HepG2 (cell line): ENCODE measurements around the gene CDC37L1. TPM values are rescaled to one million over a fixed set of nuclear protein-coding genes. Genes with fewer than 3 reads are reported as not detected.

Experiments used
- CAMTA2 ChIP-seq: sonication (generic); formaldehyde crosslinking; IDR thresholded peaks from 2 replicates; pipeline ENCODE4 v1.4.0; 2020; ENCODE audit warnings: mild to moderate bottlenecking, missing genetic modification reagents, borderline replicate concordance
- GTF2F1 ChIP-seq: fragments of 150-350 bp; IDR thresholded peaks from 2 replicates; pipeline ENCODE4 v1.6.1; 2014; ENCODE audit warnings: low read length
- HOXA7 ChIP-seq: sonication (generic); formaldehyde crosslinking; IDR thresholded peaks from 2 replicates; pipeline ENCODE4 v1.8.1; 2022; ENCODE audit warnings: mild to moderate bottlenecking, missing genetic modification reagents, moderate library complexity
- MTA3 ChIP-seq: sonication (generic); formaldehyde crosslinking; IDR thresholded peaks from 2 replicates; pipeline ENCODE4 v1.4.0; 2020; ENCODE audit warnings: missing genetic modification reagents
- MZF1 ChIP-seq: sonication (generic); formaldehyde crosslinking; IDR thresholded peaks from 2 replicates; pipeline ENCODE4 v1.8.1; 2023; ENCODE audit warnings: mild to moderate bottlenecking, missing genetic modification reagents, borderline replicate concordance
- NR2C2 ChIP-seq: sonication (generic); formaldehyde crosslinking; IDR thresholded peaks from 2 replicates; pipeline ENCODE4 v1.4.0; 2020; ENCODE audit warnings: missing genetic modification reagents, mild to moderate bottlenecking, moderate library complexity, borderline replicate concordance
- RAD21 ChIP-seq: fragments of 450-650 bp; formaldehyde crosslinking; IDR thresholded peaks from 2 replicates; pipeline ENCODE4 v1.5.0; 2020; ENCODE audit warnings: mild to moderate bottlenecking
- RFX1 ChIP-seq: fragments of 450-650 bp; IDR thresholded peaks from 2 replicates; pipeline ENCODE4 v1.6.1; 2017
- TARDBP ChIP-seq: sonication (generic); formaldehyde crosslinking; IDR thresholded peaks from 2 replicates; pipeline ENCODE4 v1.8.0; 2022; ENCODE audit warnings: mild to moderate bottlenecking, missing genetic modification reagents
- ZFAT ChIP-seq: sonication (generic); formaldehyde crosslinking; conservative IDR thresholded peaks from 2 replicates; pipeline ENCODE4 v1.8.1; 2023; ENCODE audit warnings: missing genetic modification reagents, inconsistent platforms
- ZFP36 ChIP-seq: fragments of 150-350 bp; IDR thresholded peaks from 2 replicates; pipeline ENCODE4 v1.6.1; 2018; ENCODE audit warnings: borderline replicate concordance, low read length, low read depth; ENCODE audit not compliant: partially characterized antibody
- ZNF136 ChIP-seq: sonication (generic); formaldehyde crosslinking; IDR thresholded peaks from 2 replicates; pipeline ENCODE4 v1.8.1; 2022; ENCODE audit warnings: low read depth, mild to moderate bottlenecking, moderate library complexity, missing genetic modification reagents
- ZNF230 ChIP-seq: sonication (generic); formaldehyde crosslinking; IDR thresholded peaks from 2 replicates; pipeline ENCODE4 v1.4.0; 2020; ENCODE audit warnings: mild to moderate bottlenecking, missing genetic modification reagents
- ZNF530 ChIP-seq: sonication (generic); formaldehyde crosslinking; IDR thresholded peaks from 2 replicates; pipeline ENCODE4 v1.5.0; 2020; ENCODE audit warnings: low read depth, mild to moderate bottlenecking, missing genetic modification reagents
- ZSCAN21 ChIP-seq: sonication (generic); formaldehyde crosslinking; IDR thresholded peaks from 2 replicates; pipeline ENCODE4 v1.8.0; 2022; ENCODE audit warnings: mild to moderate bottlenecking, missing genetic modification reagents, moderate library complexity, borderline replicate concordance
- polyA plus RNA-seq, 8 experiments: library from polyadenylated mRNA; depleted of rRNA in 3 of 8; stranded (reverse) in 7 of 8; unstranded in 1 of 8; fragments of >200 nt; fragmentation: Illumina TruSeq in 4 of 8; extraction: Trizol in 4 of 8; gene quantifications; 2 replicates each; pipeline versions ENCODE4 v1.2.1 to v1.2.3, GENCODE V29; 2011 to 2016; ENCODE audit warnings: low read depth in 4 of 8, missing spikeins in 1 of 8, mixed read lengths in 1 of 8; ENCODE audit not compliant: insufficient read depth in 1 of 8
- total RNA-seq, 5 experiments: library from RNA; depleted of rRNA; stranded (reverse); fragments of >200 nt; fragmentation: Illumina TruSeq; extraction: Trizol; gene quantifications; 2 replicates each; pipeline ENCODE4 v1.2.3, GENCODE V29; 2016; ENCODE audit warnings: low read depth in 1 of 5
- TF ChIP-seq, protein P1 (sequence below): sonication (generic); formaldehyde crosslinking; IDR thresholded peaks from 2 replicates; pipeline ENCODE4 v1.4.0; 2020; ENCODE audit warnings: low read depth, mild to moderate bottlenecking, missing genetic modification reagents
- TF ChIP-seq, protein P2 (sequence below): IDR thresholded peaks from 2 replicates; pipeline ENCODE4 v1.6.1; 2016; ENCODE audit warnings: low read depth
- TF ChIP-seq, protein P3 (sequence below): sonication (generic); formaldehyde crosslinking; IDR thresholded peaks from 2 replicates; pipeline ENCODE4 v1.4.0; 2020; ENCODE audit warnings: missing genetic modification reagents
- TF ChIP-seq, protein P4 (sequence below): sonication (generic); formaldehyde crosslinking; IDR thresholded peaks from 2 replicates; pipeline ENCODE4 v1.4.0; 2020; ENCODE audit warnings: missing genetic modification reagents, borderline replicate concordance
- TF ChIP-seq, protein P5 (sequence below): sonication (generic); formaldehyde crosslinking; IDR thresholded peaks from 2 replicates; pipeline ENCODE4 v1.4.0; 2020; ENCODE audit warnings: mild to moderate bottlenecking, missing genetic modification reagents

The CDC37L1 gene
- total and polyA plus RNA-seq, 2 of the 13 experiments (the other 11 are each of a cell fraction or from before 2014, with no cell fraction given), result 5.5 to 17.0 TPM

DNA sequence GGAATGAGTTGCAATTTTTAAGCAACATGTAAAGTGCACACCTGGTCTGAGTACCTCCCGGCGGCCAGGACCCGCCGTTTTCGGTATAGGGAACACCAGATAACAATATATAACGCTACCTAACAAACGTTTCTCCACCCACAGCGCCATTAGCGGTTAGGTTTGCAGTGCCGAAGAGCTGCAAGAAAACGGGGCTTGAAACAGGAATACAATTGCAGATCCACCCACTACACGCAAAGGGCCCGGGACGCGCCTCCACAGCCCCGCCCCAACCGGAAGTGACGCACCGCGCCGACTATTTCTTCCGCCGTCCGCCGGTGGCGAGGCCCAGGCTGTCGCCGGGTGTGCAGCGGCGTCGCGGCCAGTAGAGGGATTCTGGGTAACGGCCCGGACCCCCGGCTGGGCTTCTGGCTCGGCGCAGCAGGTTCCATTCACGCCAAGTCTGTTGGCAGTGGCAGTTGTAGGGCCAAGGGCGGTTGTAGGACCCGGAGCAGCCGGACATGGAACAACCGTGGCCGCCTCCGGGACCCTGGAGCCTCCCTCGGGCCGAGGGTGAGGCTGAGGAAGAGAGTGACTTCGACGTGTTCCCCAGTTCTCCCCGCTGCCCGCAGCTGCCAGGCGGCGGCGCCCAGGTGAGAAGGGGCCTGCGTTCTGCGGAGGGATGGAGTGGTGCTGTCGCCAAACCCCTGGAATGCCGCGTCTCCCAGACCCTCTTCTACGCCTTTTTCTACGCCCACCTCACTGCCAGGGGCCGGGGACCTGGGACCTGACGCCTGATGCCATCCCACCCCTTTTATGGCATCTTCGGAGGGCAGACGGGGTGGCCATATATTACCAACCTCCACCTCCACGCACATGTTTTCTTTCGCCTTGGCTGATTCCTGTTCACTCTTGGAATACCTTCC is at the start of gene CDC37L1 (continued):
- TF ChIP-seq ZFAT (CRISPR knock-in tag) (0 out of 2 replicates have a peak, but pooled peaks have one; percentile 52), ZNF136 (CRISPR knock-in tag) (peak; percentile 52; the same call in 1 of the 2 replicates), ZFP36 (no peak), MZF1 (CRISPR knock-in tag) (no peak), RAD21 (peak; percentile 63), HOXA7 (no peak), ZNF230 (CRISPR knock-in tag) (peak; percentile 85), NR2C2 (CRISPR knock-in tag) (peak; percentile 90), ZNF530 (no peak), GTF2F1 (peak; percentile 70), CAMTA2 (peak; percentile 89; the same call in 1 of the 2 replicates), ZSCAN21 (CRISPR knock-in tag) (no peak; the same call in 1 of the 2 replicates), TARDBP (CRISPR knock-in tag) (peak; percentile 61; the same call in 1 of the 2 replicates), RFX1 (no peak), MTA3 (CRISPR knock-in tag) (no peak)
- TF ChIP-seq, protein P1, sequence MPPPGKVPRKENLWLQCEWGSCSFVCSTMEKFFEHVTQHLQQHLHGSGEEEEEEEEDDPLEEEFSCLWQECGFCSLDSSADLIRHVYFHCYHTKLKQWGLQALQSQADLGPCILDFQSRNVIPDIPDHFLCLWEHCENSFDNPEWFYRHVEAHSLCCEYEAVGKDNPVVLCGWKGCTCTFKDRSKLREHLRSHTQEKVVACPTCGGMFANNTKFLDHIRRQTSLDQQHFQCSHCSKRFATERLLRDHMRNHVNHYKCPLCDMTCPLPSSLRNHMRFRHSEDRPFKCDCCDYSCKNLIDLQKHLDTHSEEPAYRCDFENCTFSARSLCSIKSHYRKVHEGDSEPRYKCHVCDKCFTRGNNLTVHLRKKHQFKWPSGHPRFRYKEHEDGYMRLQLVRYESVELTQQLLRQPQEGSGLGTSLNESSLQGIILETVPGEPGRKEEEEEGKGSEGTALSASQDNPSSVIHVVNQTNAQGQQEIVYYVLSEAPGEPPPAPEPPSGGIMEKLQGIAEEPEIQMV (CRISPR knock-in tag), result peak; percentile 94
- TF ChIP-seq, protein P2, sequence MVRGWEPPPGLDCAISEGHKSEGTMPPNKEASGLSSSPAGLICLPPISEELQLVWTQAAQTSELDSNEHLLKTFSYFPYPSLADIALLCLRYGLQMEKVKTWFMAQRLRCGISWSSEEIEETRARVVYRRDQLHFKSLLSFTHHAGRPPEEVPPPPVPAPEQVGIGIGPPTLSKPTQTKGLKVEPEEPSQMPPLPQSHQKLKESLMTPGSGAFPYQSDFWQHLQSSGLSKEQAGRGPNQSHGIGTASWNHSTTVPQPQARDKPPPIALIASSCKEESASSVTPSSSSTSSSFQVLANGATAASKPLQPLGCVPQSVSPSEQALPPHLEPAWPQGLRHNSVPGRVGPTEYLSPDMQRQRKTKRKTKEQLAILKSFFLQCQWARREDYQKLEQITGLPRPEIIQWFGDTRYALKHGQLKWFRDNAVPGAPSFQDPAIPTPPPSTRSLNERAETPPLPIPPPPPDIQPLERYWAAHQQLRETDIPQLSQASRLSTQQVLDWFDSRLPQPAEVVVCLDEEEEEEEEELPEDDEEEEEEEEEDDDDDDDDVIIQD (CRISPR knock-in tag), result peak; percentile 71
- TF ChIP-seq, protein P3, sequence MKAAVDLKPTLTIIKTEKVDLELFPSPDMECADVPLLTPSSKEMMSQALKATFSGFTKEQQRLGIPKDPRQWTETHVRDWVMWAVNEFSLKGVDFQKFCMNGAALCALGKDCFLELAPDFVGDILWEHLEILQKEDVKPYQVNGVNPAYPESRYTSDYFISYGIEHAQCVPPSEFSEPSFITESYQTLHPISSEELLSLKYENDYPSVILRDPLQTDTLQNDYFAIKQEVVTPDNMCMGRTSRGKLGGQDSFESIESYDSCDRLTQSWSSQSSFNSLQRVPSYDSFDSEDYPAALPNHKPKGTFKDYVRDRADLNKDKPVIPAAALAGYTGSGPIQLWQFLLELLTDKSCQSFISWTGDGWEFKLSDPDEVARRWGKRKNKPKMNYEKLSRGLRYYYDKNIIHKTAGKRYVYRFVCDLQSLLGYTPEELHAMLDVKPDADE (CRISPR knock-in tag), result no peak; the same call in 1 of the 2 replicates
- TF ChIP-seq, protein P4, sequence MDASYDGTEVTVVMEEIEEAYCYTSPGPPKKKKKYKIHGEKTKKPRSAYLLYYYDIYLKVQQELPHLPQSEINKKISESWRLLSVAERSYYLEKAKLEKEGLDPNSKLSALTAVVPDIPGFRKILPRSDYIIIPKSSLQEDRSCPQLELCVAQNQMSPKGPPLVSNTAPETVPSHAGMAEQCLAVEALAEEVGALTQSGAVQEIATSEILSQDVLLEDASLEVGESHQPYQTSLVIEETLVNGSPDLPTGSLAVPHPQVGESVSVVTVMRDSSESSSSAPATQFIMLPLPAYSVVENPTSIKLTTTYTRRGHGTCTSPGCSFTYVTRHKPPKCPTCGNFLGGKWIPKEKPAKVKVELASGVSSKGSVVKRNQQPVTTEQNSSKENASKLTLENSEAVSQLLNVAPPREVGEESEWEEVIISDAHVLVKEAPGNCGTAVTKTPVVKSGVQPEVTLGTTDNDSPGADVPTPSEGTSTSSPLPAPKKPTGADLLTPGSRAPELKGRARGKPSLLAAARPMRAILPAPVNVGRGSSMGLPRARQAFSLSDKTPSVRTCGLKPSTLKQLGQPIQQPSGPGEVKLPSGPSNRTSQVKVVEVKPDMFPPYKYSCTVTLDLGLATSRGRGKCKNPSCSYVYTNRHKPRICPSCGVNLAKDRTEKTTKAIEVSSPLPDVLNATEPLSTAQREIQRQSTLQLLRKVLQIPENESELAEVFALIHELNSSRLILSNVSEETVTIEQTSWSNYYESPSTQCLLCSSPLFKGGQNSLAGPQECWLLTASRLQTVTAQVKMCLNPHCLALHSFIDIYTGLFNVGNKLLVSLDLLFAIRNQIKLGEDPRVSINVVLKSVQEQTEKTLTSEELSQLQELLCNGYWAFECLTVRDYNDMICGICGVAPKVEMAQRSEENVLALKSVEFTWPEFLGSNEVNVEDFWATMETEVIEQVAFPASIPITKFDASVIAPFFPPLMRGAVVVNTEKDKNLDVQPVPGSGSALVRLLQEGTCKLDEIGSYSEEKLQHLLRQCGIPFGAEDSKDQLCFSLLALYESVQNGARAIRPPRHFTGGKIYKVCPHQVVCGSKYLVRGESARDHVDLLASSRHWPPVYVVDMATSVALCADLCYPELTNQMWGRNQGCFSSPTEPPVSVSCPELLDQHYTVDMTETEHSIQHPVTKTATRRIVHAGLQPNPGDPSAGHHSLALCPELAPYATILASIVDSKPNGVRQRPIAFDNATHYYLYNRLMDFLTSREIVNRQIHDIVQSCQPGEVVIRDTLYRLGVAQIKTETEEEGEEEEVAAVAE (CRISPR knock-in tag), result no peak; the same call in 1 of the 2 replicates
- TF ChIP-seq, protein P5, sequence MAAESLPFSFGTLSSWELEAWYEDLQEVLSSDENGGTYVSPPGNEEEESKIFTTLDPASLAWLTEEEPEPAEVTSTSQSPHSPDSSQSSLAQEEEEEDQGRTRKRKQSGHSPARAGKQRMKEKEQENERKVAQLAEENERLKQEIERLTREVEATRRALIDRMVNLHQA, result no peak
